Measurements from ENCODE around the gene METTL24.
"Not testable (repeated sequence)": the region's sequence is repeated elsewhere in the genome, so short reads cannot be mapped to it uniquely, and the experiment has no call there.

Gene METTL24

DNA sequence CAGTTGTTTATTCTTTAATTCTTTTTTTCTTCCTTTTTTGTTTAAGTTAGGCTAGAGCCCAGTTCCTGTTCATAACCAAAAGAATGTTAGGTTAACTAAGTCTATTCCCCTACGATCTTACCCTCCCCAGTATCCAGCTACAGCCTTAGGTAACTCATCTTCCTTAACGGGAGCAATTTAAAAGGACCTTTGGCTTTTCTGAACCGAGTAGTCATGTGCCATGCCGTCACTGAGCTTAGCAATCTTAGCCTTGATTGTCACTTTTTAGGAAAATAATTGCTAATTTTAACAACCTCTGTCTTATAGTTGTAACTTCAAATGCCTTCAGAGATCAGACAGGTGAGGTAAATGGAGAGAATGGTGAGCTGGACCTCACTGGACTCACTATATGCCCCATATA, 6.2 kb downstream of the METTL24 start:
- H3K9me2 ChIP-seq (ENCODE audit: low read depth, low read length), result no peaks in the 10 kb centered on the region

DNA sequence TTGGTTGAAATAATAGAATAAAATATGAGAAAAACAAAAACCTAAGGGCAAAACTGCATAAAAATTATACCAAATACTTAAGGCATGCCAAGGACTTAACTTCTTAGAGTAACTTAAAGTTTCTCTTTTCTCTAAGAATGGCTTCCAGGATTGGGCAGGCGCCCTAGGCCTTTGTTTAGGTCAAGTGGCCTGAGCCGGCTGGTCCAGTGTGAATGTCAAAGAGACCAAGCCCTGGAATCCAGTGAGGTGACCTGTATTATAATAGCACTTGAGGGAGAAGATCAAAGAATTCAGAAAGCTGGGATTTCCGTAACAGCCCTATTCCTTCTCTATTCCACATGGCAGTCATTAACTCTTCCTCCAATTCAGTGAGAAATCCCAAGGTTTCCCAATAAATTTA, 6.6 kb downstream of the METTL24 start:
- no peaks in the 10 kb centered on the region for H4K20me1 ChIP-seq (ENCODE audit: insufficient read depth, low read length)
- no peak overlapping the region for H3K4me3 ChIP-seq (ENCODE audit: low read depth, low read length, poor library complexity, severe bottlenecking)
- no peak overlapping the region for H3K4me2 ChIP-seq (ENCODE audit: low read length)
- no peak overlapping the region for H2AFZ ChIP-seq (ENCODE audit: low read length)
- no peaks in the 10 kb centered on the region for H3K36me3 ChIP-seq (ENCODE audit: insufficient read depth, low read length)
- H3K27me3 ChIP-seq (ENCODE audit: insufficient read depth, low read length), result no peaks in the 10 kb centered on the region
- H3F3A ChIP-seq (ENCODE audit: insufficient read depth, low read length), result no peaks in the 10 kb centered on the region
- TF ChIP-seq EZH2 (IDR thresholded peaks at IDR 0.05; ENCODE audit: borderline replicate concordance, low read length) (no peak), CTCF (IDR thresholded peaks at IDR 0.05; ENCODE audit: low read length) (no peak)
- H3K79me2 ChIP-seq (ENCODE audit: insufficient read depth, low read length), result no peaks in the 10 kb centered on the region
- no peaks in the 10 kb centered on the region for H3K9me3 ChIP-seq (ENCODE audit: low read length)
- no peak overlapping the region for H3K9ac ChIP-seq (ENCODE audit: low read length)
- no peak overlapping the region for H3K27ac ChIP-seq (ENCODE audit: low read depth, low read length, poor library complexity, severe bottlenecking)
- H3K4me1 ChIP-seq (ENCODE audit: insufficient read depth, low read length, severe bottlenecking), result no peaks in the 10 kb centered on the region
- no peaks in the 10 kb centered on the region for H3K9me2 ChIP-seq (ENCODE audit: low read depth, low read length)

More for the DNA sequence above, 6.2 kb downstream of the METTL24 start:
- Histone ChIP-seq H3K36me3 (ENCODE audit: insufficient read depth, low read length) (no peaks in the 10 kb centered on the region), H3K4me2 (ENCODE audit: low read length) (no peak overlapping the region), H3K4me1 (ENCODE audit: insufficient read depth, low read length, severe bottlenecking) (no peaks in the 10 kb centered on the region), H3F3A (ENCODE audit: insufficient read depth, low read length) (no peaks in the 10 kb centered on the region), H4K20me1 (ENCODE audit: insufficient read depth, low read length) (no peaks in the 10 kb centered on the region), H3K79me2 (ENCODE audit: insufficient read depth, low read length) (no peaks in the 10 kb centered on the region), H3K4me3 (ENCODE audit: low read depth, low read length, poor library complexity, severe bottlenecking) (no peak overlapping the region), H3K27me3 (ENCODE audit: insufficient read depth, low read length) (no peaks in the 10 kb centered on the region), H2AFZ (ENCODE audit: low read length) (no peak overlapping the region), H3K9ac (ENCODE audit: low read length) (no peak overlapping the region), H3K27ac (ENCODE audit: low read depth, low read length, poor library complexity, severe bottlenecking) (no peak overlapping the region), H3K9me3 (ENCODE audit: low read length) (no peaks in the 10 kb centered on the region)
- no peak for TF ChIP-seq EZH2 (IDR thresholded peaks at IDR 0.05; ENCODE audit: borderline replicate concordance, low read length)
- TF ChIP-seq CTCF (IDR thresholded peaks at IDR 0.05; ENCODE audit: low read length), result no peak

DNA sequence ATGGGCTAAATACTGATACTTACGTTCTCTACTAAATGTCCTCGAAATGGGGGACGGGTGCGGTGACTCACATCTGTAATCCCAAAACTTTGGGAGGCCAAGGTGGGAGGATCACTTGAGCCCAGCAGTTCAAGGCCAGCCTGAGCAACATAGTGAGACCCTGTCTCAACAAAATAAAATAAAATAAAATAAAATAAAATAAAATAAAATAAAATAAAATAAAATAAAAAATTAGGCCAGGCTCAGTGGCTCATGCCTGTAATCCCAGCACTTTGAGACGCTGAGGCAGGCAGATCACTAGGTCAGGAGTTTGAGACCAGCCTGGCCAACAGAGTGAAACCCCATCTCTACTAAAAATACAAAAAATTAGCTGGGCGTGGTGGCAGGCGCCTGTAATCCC, 7.6 kb downstream of the METTL24 start:
- not testable (repeated sequence) for H4K20me1 ChIP-seq (ENCODE audit: insufficient read depth, low read length); H3K79me2 ChIP-seq (ENCODE audit: insufficient read depth, low read length); H3K4me2 ChIP-seq (ENCODE audit: low read length); H3K9me2 ChIP-seq (ENCODE audit: low read depth, low read length); H3K4me1 ChIP-seq (ENCODE audit: insufficient read depth, low read length, severe bottlenecking); H3K27ac ChIP-seq (ENCODE audit: low read depth, low read length, poor library complexity, severe bottlenecking); H3K9me3 ChIP-seq (ENCODE audit: low read length); H2AFZ ChIP-seq (ENCODE audit: low read length); H3K9ac ChIP-seq (ENCODE audit: low read length); H3K36me3 ChIP-seq (ENCODE audit: insufficient read depth, low read length); H3K4me3 ChIP-seq (ENCODE audit: low read depth, low read length, poor library complexity, severe bottlenecking); H3F3A ChIP-seq (ENCODE audit: insufficient read depth, low read length); H3K27me3 ChIP-seq (ENCODE audit: insufficient read depth, low read length)

DNA sequence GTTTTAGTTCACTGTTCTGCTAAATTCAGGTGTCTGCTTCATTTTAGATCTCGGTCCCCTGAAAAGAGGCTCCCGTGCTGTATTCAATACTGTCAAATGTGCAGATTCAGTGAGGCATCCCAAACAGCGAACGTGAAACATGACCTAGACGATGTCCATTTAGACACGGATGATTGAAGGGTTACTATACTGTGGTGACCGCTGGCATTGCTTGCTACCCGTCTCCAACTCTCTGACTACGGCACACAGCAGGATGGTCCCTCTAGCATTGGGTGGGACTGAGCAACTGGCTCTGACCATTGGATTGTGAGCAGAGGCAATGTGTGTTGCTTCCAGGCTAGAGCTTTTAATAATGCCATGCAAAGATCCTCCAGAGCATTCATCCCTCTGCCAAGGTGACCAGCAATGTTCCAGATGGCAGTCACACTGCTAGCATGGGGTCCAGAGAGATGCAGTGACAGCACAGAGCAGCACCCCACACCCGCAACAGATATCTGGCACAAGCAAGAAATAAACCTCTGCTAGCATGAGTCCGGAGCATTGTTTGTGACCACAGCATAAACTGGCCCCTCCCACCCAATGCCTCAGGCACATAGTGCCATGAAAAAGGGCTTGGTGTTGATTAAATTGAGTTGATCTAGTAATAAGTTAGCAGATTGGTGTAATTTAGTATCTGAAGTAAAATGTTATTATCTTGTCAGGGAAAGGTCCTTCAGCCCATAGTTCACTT, 9.0 kb downstream of the METTL24 start:
- Histone ChIP-seq H3F3A (ENCODE audit: insufficient read depth, low read length) (no peaks in the 10 kb centered on the region), H2AFZ (ENCODE audit: low read length) (no peak overlapping the region), H3K27me3 (ENCODE audit: insufficient read depth, low read length) (no peaks in the 10 kb centered on the region), H3K36me3 (ENCODE audit: insufficient read depth, low read length) (no peaks in the 10 kb centered on the region), H3K9me2 (ENCODE audit: low read depth, low read length) (no peaks in the 10 kb centered on the region), H3K79me2 (ENCODE audit: insufficient read depth, low read length) (no peaks in the 10 kb centered on the region), H3K4me2 (ENCODE audit: low read length) (no peak overlapping the region), H3K4me3 (ENCODE audit: low read depth, low read length, poor library complexity, severe bottlenecking) (no peak overlapping the region), H4K20me1 (ENCODE audit: insufficient read depth, low read length) (no peaks in the 10 kb centered on the region), H3K27ac (ENCODE audit: low read depth, low read length, poor library complexity, severe bottlenecking) (no peak overlapping the region), H3K9me3 (ENCODE audit: low read length) (no peaks in the 10 kb centered on the region), H3K4me1 (ENCODE audit: insufficient read depth, low read length, severe bottlenecking) (no peaks in the 10 kb centered on the region), H3K9ac (ENCODE audit: low read length) (no peak overlapping the region)
- TF ChIP-seq CTCF (IDR thresholded peaks at IDR 0.05; ENCODE audit: low read length) (no peak), EZH2 (IDR thresholded peaks at IDR 0.05; ENCODE audit: borderline replicate concordance, low read length) (no peak)
